ENCODE data around the gene PTPN23. TPM values are rescaled to one million over a fixed set of nuclear protein-coding genes. Genes with fewer than 3 reads are reported as not detected.

The PTPN23 gene
- total and polyA plus RNA-seq, 2 experiments from 2014 or later, result 14.3 to 48.8 TPM

GRCh38 chr3:47434849-47435248 is 54.0 kb downstream of the PTPN23 start:
- Mint-ChIP-seq H3K9me3 (no peaks in the 10 kb centered on the region; the same call in 2 of the 3 replicates), H3K4me3 (no peak overlapping the region), H3K36me3 (ENCODE audit: low read depth) (peaks cover 56% of the 10 kb centered on the region), H3K4me1 (peaks cover 5% of the 10 kb centered on the region; the same call in 2 of the 3 replicates), H3K27me3 (ENCODE audit: insufficient read depth, low read depth, poor library complexity) (no peaks in the 10 kb centered on the region), H3K27ac (no peak overlapping the region)
- H3F3A ChIP-seq (replicated peaks; ENCODE audit: low read depth), result no peaks in the 10 kb centered on the region
- no peaks in the 10 kb centered on the region for H3K9me2 ChIP-seq (ENCODE audit: insufficient read depth)
- H3K36me3 ChIP-seq (ENCODE audit: insufficient read depth), result 0 out of 2 replicates have a peak, but pooled peaks cover 12% of the 10 kb centered on the region
- no peak overlapping the region for H2AFZ ChIP-seq
- H3K27ac ChIP-seq (ENCODE audit: low read depth), result no peak overlapping the region
- peaks cover 11% of the 10 kb centered on the region for H4K20me1 ChIP-seq (replicated peaks; ENCODE audit: insufficient read depth)
- no peak for ATAC-seq
- no peak overlapping the region for H3K4me3 ChIP-seq
- TF ChIP-seq POLR2AphosphoS5 (IDR thresholded peaks at IDR 0.05; ENCODE audit: low read depth) (no peak), NANOG (IDR thresholded peaks at IDR 0.05; ENCODE audit: borderline replicate concordance) (no peak), ZNF114 (CRISPR knock-in tag; IDR thresholded peaks at IDR 0.05) (no peak), EZH2phosphoT487 (IDR thresholded peaks at IDR 0.05; ENCODE audit: unreplicated experiment) (no peak), EZH2 (IDR thresholded peaks at IDR 0.05; ENCODE audit: low read depth, unreplicated experiment) (no peak), JUNB (IDR thresholded peaks at IDR 0.05; ENCODE audit: unreplicated experiment) (no peak), CREB1 (CRISPR knock-in tag; IDR thresholded peaks at IDR 0.05; ENCODE audit: low read depth) (no peak), ETS1 (IDR thresholded peaks at IDR 0.05) (no peak), STAT1 (IDR thresholded peaks at IDR 0.05; ENCODE audit: unreplicated experiment) (no peak), ZNF331 (CRISPR knock-in tag; IDR thresholded peaks at IDR 0.05; ENCODE audit: low read depth) (no peak)
- TF ChIP-seq, protein P1, sequence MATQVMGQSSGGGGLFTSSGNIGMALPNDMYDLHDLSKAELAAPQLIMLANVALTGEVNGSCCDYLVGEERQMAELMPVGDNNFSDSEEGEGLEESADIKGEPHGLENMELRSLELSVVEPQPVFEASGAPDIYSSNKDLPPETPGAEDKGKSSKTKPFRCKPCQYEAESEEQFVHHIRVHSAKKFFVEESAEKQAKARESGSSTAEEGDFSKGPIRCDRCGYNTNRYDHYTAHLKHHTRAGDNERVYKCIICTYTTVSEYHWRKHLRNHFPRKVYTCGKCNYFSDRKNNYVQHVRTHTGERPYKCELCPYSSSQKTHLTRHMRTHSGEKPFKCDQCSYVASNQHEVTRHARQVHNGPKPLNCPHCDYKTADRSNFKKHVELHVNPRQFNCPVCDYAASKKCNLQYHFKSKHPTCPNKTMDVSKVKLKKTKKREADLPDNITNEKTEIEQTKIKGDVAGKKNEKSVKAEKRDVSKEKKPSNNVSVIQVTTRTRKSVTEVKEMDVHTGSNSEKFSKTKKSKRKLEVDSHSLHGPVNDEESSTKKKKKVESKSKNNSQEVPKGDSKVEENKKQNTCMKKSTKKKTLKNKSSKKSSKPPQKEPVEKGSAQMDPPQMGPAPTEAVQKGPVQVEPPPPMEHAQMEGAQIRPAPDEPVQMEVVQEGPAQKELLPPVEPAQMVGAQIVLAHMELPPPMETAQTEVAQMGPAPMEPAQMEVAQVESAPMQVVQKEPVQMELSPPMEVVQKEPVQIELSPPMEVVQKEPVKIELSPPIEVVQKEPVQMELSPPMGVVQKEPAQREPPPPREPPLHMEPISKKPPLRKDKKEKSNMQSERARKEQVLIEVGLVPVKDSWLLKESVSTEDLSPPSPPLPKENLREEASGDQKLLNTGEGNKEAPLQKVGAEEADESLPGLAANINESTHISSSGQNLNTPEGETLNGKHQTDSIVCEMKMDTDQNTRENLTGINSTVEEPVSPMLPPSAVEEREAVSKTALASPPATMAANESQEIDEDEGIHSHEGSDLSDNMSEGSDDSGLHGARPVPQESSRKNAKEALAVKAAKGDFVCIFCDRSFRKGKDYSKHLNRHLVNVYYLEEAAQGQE (IDR thresholded peaks at IDR 0.05; ENCODE audit: unreplicated experiment), result no peak
- TF ChIP-seq, protein P2, sequence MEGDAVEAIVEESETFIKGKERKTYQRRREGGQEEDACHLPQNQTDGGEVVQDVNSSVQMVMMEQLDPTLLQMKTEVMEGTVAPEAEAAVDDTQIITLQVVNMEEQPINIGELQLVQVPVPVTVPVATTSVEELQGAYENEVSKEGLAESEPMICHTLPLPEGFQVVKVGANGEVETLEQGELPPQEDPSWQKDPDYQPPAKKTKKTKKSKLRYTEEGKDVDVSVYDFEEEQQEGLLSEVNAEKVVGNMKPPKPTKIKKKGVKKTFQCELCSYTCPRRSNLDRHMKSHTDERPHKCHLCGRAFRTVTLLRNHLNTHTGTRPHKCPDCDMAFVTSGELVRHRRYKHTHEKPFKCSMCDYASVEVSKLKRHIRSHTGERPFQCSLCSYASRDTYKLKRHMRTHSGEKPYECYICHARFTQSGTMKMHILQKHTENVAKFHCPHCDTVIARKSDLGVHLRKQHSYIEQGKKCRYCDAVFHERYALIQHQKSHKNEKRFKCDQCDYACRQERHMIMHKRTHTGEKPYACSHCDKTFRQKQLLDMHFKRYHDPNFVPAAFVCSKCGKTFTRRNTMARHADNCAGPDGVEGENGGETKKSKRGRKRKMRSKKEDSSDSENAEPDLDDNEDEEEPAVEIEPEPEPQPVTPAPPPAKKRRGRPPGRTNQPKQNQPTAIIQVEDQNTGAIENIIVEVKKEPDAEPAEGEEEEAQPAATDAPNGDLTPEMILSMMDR (conservative IDR thresholded peaks at IDR 0.05; ENCODE audit: low read depth in 2 of 2), result no peak
- TF ChIP-seq, protein P3, sequence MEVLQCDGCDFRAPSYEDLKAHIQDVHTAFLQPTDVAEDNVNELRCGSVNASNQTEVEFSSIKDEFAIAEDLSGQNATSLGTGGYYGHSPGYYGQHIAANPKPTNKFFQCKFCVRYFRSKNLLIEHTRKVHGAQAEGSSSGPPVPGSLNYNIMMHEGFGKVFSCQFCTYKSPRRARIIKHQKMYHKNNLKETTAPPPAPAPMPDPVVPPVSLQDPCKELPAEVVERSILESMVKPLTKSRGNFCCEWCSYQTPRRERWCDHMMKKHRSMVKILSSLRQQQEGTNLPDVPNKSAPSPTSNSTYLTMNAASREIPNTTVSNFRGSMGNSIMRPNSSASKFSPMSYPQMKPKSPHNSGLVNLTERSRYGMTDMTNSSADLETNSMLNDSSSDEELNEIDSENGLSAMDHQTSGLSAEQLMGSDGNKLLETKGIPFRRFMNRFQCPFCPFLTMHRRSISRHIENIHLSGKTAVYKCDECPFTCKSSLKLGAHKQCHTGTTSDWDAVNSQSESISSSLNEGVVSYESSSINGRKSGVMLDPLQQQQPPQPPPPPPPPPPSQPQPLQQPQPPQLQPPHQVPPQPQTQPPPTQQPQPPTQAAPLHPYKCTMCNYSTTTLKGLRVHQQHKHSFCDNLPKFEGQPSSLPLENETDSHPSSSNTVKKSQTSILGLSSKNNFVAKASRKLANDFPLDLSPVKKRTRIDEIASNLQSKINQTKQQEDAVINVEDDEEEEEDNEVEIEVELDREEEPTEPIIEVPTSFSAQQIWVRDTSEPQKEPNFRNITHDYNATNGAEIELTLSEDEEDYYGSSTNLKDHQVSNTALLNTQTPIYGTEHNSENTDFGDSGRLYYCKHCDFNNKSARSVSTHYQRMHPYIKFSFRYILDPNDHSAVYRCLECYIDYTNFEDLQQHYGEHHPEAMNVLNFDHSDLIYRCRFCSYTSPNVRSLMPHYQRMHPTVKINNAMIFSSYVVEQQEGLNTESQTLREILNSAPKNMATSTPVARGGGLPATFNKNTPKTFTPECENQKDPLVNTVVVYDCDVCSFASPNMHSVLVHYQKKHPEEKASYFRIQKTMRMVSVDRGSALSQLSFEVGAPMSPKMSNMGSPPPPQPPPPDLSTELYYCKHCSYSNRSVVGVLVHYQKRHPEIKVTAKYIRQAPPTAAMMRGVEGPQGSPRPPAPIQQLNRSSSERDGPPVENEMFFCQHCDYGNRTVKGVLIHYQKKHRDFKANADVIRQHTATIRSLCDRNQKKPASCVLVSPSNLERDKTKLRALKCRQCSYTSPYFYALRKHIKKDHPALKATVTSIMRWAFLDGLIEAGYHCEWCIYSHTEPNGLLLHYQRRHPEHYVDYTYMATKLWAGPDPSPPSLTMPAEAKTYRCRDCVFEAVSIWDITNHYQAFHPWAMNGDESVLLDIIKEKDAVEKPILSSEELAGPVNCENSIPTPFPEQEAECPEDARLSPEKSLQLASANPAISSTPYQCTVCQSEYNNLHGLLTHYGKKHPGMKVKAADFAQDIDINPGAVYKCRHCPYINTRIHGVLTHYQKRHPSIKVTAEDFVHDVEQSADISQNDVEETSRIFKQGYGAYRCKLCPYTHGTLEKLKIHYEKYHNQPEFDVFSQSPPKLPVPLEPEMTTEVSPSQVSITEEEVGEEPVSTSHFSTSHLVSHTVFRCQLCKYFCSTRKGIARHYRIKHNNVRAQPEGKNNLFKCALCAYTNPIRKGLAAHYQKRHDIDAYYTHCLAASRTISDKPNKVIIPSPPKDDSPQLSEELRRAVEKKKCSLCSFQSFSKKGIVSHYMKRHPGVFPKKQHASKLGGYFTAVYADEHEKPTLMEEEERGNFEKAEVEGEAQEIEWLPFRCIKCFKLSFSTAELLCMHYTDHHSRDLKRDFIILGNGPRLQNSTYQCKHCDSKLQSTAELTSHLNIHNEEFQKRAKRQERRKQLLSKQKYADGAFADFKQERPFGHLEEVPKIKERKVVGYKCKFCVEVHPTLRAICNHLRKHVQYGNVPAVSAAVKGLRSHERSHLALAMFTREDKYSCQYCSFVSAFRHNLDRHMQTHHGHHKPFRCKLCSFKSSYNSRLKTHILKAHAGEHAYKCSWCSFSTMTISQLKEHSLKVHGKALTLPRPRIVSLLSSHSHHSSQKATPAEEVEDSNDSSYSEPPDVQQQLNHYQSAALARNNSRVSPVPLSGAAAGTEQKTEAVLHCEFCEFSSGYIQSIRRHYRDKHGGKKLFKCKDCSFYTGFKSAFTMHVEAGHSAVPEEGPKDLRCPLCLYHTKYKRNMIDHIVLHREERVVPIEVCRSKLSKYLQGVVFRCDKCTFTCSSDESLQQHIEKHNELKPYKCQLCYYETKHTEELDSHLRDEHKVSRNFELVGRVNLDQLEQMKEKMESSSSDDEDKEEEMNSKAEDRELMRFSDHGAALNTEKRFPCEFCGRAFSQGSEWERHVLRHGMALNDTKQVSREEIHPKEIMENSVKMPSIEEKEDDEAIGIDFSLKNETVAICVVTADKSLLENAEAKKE (CRISPR knock-in tag; IDR thresholded peaks at IDR 0.05), result no peak
- no peak for DNase-seq (ENCODE audit: low spot score)
- peaks cover 11% of the 10 kb centered on the region for H3K79me2 ChIP-seq (replicated peaks; ENCODE audit: insufficient read depth)
- no peaks in the 10 kb centered on the region for H3K27me3 ChIP-seq (ENCODE audit: insufficient read depth)
- H3K4me1 ChIP-seq (ENCODE audit: insufficient read depth), result no peaks in the 10 kb centered on the region; the same call in 1 of the 2 replicates
- no peak overlapping the region for H3K4me2 ChIP-seq

Data from GM23338 (cell line).